ENCODE results near the gene PCNX1.
"Not testable (repeated sequence)": the region's sequence is repeated elsewhere in the genome, so short reads cannot be mapped to it uniquely, and the experiment has no call there.

Gene PCNX1

GRCh38 chr14:71019917-71020316 lies 112.7 kb downstream of the PCNX1 start:
- not testable (repeated sequence) for DNase-seq (ENCODE audit: low spot score)

GRCh38 chr14:71021347-71022011 lies 114.2 kb downstream of the PCNX1 start:
- DNase-seq (ENCODE audit: low spot score), result no peak

GRCh38 chr14:71022012-71022869 lies 115.0 kb downstream of the PCNX1 start:
- DNase-seq (ENCODE audit: low spot score), result no peak

- no peak for DNase-seq (ENCODE audit: low spot score)
These were observed 115.7 kb downstream of the PCNX1 start for GRCh38 chr14:71022939-71023338.

- DNase-seq (ENCODE audit: low spot score), result no peak
These were observed 122.0 kb downstream of the PCNX1 start for GRCh38 chr14:71029236-71029781.

- DNase-seq (ENCODE audit: low spot score), result no peak
These were observed 123.7 kb downstream of the PCNX1 start for GRCh38 chr14:71031000-71031399.

GRCh38 chr14:71036433-71036832 lies 129.2 kb downstream of the PCNX1 start:
- DNase-seq (ENCODE audit: low spot score), result no peak

GRCh38 chr14:71048393-71048792 lies 141.1 kb downstream of the PCNX1 start:
- no peak for DNase-seq (ENCODE audit: low spot score)

GRCh38 chr14:71049435-71050133 lies 142.3 kb downstream of the PCNX1 start:
- DNase-seq (ENCODE audit: low spot score), result no peak

- no peak for DNase-seq (ENCODE audit: low spot score)
These were observed 143.1 kb downstream of the PCNX1 start for GRCh38 chr14:71050227-71050823.

GRCh38 chr14:71054706-71055105 lies 147.4 kb downstream of the PCNX1 start:
- DNase-seq (ENCODE audit: low spot score), result no peak

GRCh38 chr14:71056168-71056567 lies 148.9 kb downstream of the PCNX1 start:
- no peak for DNase-seq (ENCODE audit: low spot score)

GRCh38 chr14:71060274-71060673 lies 153.0 kb downstream of the PCNX1 start:
- no peak for DNase-seq (ENCODE audit: low spot score)

GRCh38 chr14:71060825-71061455 lies 153.7 kb downstream of the PCNX1 start:
- DNase-seq (ENCODE audit: low spot score), result no peak

- no peak for DNase-seq (ENCODE audit: low spot score)
These were observed 154.2 kb downstream of the PCNX1 start for GRCh38 chr14:71061458-71061857.

- DNase-seq (ENCODE audit: low spot score), result no peak
These were observed 155.5 kb downstream of the PCNX1 start for GRCh38 chr14:71062581-71063303.

- DNase-seq (ENCODE audit: low spot score), result no peak
These were observed 156.1 kb downstream of the PCNX1 start for GRCh38 chr14:71063351-71063750.

GRCh38 chr14:71064747-71065146 lies 157.5 kb downstream of the PCNX1 start:
- DNase-seq (ENCODE audit: low spot score), result not testable (repeated sequence)

- no peak for DNase-seq (ENCODE audit: low spot score)
These were observed 162.9 kb downstream of the PCNX1 start for GRCh38 chr14:71070169-71070568.

GRCh38 chr14:71071042-71071441 lies 163.8 kb downstream of the PCNX1 start:
- no peak for DNase-seq (ENCODE audit: low spot score)

Measured in HuH-7.5 (cell line).